G401.6 (cell line): Measurements from ENCODE around the gene TENM4.
"Not testable (repeated sequence)": the region's sequence is repeated elsewhere in the genome, so short reads cannot be mapped to it uniquely, and the experiment has no call there.

Experiments used
- FAIRE-seq: peaks from 2 replicates; lab custom pipeline; 2012; peaks lifted over from hg19 to GRCh38; lab: Jason Lieb, UNC

Gene TENM4

DNA sequence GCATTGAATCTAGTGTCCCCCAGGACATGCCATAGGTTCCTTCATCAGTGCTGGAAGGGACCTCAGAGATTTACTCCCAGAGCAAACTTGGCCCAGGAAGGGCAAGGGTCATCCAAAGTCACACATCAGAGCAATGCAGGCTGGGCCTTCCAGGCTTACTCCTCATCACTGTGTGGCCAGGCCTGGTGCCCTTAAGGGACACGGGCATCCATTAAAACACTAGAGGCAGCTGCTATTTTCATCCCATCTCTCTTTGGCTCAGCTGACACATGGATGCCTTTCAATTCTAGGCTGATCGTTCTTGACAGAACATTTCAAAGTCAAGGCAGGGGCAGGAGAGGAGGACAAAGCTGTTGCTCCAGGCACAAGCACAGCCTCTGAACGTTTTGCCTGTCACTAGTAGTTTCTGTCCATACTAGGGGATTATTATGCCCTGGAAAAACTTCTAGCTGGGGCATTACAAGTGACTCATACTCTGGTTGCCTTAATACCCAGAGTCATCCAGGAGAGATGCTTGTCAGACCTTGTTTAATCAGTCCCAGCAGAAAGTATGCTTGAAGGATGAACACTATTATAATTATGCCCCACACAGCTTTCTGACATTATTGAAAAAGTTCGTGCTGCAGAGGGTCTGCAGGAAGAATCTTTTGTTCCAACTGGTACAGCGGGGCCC lies 240.3 kb downstream of the TENM4 start:
- no peak for FAIRE-seq

DNA sequence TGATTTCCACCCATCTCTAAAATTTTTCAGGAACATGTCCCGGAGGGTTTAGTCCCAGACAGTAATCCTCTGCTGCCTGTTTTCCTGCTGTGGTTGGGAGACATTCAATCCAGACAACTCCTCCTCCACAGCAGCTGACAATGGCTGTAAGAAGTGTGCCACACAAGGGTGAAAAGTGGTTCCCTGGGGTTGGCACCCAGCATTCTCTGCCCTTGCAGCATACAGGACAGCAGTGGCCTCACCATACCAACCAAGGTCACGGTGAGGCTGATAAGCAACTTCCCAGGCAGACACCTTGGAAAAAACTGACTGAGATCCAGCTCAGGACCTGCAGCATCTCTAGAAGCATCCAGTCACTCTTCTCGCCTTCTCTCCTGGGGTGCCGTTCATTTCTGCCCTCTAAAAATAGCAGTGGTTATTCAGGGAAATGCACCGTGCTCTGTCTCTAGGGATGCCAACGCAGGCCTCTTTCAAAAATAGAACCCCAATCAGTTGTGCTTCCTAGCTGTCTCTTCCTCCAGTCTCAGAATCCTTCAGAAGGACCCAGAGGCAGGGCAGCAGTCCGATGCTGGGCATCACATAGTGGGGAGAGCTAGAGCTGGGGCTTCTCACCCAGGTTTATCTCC lies 241.0 kb downstream of the TENM4 start:
- no peak for FAIRE-seq

DNA sequence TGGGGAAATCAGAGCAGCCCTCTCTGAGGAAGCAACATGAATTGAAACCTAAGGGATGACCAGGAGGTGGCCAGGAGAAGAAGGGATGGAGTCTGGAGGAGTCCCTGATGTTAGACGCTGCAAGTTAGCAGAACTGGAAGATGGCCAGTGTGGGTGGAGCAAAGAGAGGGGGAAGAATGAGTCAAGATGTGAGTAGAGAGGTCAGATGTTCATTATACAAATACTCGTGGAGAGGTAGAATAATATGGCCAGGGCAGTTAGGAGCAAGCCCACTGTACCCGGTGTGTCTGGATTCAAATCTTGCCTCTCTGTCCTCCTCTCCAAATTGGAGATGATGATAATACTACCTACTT lies 242.0 kb downstream of the TENM4 start:
- no peak for FAIRE-seq

DNA sequence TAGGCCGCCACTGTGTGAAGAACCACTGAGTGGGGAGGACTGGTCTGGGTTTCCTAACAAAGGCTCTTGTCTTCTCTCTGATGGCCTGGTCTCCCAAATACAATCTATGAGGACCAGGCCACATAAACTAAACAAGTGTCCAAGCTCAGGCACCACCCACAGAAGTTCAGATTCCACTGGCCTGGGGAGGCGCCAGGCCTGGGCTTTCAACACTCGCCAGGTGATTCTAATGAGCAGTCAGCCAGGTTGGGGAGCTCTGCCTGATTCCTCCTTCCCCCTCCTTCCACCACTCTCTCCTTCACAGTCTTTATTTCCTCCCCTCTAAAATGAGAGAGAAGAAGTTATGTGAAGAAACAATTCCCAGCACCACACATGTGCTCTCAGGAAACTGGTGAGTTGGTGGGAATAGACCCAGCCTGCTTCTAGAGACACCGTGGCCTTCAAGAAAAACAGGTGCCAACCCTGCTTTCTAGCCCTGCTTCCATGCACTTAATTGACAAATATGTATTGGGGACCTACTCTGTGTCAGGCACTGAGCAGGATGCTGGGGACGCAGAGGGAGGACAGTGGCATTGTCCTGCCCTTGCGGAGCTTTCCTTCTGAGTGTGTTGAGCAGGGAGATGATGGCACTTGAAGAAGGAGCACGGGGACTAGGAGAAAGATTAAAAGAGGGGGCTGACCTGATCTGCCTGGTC lies 242.5 kb downstream of the TENM4 start:
- no peak for FAIRE-seq

DNA sequence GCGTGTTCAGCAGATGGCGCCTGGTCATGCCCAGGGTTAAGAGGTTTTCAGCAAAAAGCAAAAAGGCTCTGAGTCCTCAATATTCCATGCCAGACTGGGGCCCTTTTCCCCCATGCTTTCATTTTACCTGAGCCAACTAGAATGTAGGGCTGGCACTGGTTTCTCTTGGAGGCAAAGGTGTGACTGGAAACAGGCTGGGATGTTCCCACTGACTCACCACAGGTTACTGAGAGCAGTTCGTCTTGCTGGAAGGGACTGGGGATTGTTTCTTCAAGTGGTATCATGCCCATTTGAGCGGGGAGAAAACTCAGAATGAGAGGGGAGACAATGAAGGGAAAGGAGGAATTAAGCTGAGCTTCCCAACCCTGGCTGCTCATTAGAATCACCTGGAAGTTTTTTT lies 243.9 kb downstream of the TENM4 start:
- no peak for FAIRE-seq

DNA sequence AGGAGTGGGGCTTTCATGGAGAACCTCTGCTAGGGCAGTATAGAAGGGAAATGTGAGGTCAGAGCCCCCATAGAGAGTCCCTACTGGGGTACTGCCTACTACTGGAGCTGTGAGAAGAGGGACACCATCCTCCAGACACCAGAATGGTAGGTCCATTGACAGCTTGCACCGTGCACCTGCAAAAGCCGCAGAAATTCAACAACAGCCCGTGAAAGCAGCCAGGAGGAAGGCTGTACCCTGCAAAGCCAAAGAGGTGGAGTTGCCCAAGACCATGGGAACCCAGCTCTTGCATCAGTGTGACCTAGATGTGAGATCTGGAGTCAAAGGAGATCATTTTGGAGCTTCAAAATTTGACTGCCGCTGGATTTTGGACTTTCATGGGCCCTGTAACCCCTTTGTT lies 245.6 kb downstream of the TENM4 start:
- FAIRE-seq, result no peak

DNA sequence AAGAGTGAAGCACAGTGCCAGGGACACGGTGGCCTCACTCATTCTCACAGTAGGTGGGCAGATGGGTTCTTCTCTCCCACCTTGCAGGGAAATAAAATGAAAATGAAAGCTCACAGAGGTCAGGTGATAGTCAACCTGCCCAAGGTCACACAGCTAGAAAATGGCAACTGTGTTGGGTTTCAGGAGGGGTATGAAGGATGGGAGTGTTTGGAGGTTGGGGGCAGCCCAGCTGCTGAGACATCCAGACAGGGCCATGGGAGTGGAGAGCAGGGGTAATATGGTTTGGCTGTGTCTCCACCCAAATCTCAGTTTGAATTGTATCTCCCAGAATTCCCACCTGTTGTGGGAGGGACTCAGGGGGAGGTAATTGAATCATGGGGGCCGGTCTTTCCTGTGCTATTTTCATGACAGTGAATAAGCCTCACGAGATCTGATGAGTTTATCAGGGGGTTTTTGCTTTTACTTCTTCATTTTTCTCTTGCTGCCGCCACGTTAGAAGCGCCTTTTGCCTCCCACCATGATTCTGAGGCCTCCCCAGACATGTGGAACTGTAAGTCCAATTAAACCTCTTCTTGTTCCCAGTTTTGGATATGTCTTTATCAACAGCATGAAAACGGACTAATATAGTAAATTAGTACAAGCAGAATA lies 247.0 kb downstream of the TENM4 start:
- FAIRE-seq, result no peak

DNA sequence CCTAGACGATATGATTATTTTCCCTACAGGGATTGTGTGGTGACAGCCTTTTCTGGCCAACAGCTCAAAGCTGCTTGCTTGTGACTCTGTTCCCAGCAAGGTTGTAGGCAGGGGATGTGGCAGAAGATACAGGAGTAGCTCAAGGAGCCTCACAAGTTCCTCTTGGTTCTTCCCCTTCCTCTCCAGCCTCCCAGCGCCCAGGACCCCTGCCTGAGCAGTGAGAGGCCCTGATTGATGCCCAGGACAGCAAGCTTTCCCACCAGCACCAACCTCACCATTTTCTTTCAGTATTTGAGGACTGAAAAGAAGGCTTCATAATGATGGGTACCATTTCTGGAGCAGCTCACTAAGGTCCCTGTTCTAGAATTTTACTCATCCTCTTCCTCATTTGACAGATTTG lies 248.0 kb downstream of the TENM4 start:
- no peak for FAIRE-seq

DNA sequence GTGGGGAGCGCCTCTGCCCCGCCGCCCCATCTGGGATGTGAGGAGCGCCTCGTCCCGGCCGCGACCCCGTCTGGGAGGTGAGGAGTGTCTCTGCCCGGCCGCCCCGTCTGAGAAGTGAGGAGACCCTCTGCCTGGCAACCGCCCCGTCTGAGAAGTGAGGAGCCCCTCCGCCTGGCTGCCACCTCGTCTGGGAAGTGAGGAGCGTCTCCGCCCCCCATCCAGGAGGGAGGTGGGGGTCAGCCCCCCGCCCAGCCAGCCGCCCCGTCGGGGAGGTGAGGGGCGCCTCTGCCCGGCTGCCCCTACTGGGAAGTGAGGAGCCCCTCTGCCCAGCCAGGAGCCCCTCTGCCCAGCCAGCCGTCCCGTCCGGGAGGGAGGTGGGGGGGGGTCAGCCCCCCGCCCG lies 249.1 kb downstream of the TENM4 start:
- FAIRE-seq, result not testable (repeated sequence)

DNA sequence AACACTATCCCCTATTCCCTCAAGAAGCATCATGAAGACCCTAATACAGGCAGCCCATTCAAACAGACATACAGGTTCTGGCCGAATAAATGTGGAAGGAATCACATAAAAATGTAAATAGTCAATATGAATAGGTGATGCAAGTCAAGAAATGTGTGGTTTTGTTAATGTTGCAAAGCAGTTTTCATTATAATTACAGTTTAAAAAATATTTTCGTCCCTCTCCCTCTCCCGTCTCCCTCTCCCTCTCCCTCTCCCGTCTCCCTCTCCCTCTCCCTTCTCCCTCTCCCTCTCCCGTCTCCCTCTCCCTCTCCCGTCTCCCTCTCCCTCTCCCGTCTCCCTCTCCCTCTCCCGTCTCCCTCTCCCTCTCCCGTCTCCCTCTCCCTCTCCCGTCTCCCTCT lies 250.3 kb downstream of the TENM4 start:
- not testable (repeated sequence) for FAIRE-seq

DNA sequence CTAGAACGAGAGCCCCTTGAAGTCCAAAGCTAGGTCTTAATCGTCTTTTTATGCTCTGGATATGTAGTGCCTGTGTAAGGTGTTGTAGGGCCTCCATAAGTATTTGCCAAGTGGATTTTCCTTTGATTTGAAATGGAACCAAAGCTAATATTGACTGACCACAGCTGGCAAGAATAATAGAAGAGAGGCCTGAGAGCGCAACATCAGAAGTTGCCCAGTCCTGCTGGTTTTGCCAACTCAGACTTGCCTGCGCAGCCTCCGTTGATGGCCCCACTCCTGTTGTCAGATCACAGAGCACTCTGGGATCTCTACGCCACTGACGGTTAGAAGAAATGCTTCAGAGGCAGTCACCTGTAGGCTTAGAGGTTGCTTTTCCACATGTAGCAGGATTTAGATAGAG lies 251.2 kb downstream of the TENM4 start:
- no peak for FAIRE-seq

DNA sequence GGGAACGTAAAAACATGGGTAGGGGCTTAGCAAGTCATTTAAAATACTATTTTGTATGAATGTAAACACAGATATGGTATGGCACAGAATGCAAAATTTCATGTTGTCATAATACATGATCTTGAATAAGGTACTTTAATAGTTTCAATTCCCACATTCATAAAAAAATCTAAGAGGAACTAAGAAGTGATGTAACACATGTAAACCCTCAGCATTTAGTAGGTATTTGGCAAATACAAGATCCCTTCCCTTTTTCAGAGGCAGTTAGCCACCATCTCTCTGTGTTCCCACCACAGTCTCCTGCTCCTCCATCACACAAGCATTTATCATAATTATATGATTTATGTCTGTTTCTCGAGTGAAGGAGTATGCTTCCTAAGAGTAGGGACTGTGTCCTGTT lies 251.8 kb downstream of the TENM4 start:
- no peak for FAIRE-seq

DNA sequence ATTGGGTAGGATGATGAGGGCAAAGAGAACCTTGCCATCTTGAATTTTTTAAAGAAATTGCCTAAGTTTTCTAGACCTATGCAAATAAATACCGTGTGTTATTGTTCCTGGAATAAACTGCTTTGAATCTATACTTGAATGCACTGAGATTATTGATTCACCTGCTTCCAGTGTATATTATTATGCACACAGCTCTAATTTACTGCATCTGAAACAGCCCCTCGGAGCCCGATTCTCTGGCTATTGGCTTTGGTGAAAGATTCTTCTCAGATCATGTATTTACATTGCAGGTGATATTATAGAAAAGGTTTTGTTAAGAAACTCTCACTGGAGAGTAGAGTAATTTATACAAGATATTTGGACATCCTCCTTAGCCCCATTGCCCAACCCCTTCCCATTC lies 254.2 kb downstream of the TENM4 start:
- no peak for FAIRE-seq

DNA sequence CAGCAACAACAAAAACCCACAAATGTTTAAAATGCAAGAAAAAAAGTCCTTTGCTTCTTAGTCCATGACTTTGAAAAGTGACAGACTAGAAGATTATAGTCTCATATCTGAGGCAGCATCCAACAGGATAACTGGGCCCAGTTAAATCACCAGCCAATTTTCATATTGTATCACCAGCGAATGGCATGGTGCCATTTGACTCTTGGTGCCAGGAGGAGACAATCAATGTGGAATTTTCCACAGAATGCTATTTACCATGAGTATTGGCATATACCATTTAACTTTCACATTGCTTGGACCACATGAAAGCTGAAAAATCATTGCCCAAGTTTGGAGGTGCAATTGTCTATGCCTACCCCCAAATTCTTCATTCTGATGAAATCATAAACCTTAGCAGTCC lies 255.5 kb downstream of the TENM4 start:
- FAIRE-seq, result no peak

DNA sequence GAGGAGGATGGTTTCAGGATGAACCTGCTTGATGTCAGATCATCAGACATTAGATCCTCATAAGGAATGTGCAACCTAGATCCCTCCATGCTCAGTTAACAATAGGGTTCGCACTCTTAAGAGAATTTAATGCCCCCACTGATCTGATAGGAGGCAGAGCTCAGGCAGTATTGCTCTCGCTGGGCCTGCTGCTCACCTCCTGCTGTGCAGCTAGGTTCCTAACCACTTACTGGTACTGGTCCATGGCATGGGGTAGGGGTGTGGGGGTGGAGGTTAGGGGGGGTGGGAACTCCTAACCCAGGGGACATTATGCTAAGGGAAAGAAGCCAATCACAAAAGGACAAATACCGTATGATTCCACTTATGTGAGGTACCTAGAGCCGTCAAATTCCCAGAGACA lies 256.5 kb downstream of the TENM4 start:
- no peak for FAIRE-seq

DNA sequence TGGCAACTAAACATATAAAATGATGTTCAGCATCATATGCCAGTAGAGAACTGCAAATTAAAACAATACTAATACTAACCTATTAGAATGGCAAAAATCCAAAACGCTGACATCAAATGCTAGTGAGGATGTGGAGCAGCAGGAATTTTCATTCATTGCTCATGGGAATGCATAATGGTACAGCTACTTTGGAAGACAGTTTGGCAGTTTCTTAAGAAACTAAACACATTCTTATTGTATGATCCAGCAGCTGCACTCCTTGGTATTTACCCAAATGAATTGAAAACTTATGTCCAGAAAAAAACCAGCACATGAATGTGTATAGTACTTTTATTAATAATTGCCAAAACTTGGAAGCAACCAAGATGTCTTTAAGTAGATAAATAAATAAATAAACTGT lies 258.0 kb downstream of the TENM4 start:
- FAIRE-seq, result no peak

DNA sequence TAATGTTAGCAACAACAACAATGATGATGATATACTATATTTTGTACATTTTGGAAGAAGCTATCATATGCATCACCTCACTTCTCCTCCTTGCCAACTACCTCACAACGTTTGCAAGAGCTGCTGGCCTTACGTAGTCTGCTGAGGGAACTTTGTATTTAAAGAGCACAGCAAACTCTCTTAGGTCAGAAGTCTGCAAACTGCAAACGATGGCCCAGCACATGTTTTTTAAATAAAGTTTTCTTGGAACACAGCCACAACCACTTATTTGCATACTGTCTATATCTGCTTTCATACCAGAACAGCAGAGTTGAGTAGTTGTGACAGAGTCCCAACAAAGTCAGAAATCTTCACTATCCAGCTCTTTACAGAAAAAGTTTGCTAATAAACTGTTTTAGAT lies 261.7 kb downstream of the TENM4 start:
- FAIRE-seq, result no peak

DNA sequence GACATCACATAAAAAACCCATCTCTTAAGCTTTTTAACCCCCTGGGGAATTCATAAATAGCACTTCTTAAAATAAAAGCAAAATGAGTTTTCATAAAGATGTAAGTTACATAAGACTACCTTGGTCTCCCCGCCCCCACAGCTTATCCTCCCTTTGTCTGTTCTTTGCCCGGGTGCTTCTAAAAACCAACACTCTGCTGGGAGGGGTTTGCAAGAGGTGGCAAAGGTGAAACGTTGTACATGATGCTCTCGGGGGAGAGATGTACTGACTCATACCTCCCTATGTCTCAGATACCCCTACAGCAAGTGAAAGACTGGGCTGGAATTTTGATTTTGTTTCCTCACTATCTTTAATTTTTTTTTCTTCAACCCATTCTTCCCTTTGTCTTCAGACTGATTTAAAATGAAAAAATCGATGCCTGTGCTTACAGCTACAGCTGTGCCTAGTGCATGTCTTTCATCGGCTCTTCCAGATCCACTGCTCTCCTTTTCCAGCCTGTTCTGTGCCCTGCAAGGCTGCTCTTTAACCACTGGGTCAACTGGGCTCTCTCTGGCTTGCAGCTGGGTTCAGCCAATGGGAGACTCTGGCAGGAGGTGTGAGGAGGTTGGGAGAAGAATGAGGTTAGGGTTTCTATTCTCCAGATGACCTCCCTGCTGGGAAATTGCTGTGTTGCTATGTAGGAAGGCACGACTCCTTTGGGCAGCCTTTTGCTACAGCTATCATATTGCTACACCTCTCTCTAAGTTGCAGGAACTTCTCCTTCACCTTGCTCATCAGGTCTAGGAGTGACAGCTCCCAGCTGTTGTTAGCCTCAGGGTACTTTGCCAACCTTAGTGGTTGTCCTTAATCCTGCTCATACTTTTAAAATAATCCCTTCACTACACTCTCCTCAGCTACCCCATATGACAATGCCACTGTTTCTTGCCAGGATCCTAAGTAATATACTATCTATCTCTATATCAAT lies 266.5 kb downstream of the TENM4 start:
- no peak for FAIRE-seq

DNA sequence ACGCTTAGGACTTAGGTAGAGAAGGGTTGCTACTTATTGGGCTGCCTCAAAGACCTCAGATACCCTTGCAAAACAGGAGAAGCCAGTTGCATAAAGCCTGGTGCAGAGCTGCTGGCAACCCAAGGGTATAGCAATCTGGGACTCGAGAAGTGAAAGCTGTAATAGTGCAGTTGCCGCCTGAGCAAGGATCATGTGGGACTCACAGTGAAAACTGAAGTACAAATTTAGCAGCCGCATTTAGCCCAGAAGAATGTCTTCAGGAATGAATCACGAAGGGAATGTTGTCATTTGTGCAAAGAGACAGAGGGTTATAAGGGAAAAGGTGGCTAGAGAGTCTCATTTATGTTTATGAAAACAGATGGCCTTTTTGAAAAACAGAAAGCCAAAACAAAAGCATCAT lies 267.2 kb downstream of the TENM4 start:
- no peak for FAIRE-seq

DNA sequence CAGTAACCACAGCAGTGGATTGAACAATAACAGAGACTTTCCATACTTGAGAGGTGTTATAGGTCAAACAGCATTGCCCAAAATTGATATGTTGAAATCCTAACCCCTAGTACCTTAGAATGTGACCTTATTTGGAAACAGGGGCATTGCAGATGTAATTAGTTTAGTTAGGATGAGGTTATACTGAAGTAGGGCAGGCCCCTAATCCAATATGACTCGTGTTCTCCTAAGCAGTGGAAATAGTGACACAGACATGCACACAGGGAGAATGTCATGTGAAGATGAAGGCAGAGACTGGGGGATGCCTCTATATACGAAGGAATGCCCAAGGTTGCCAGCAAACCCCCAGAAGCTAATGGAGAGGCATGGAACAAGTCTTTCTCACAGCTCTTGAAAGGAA lies 270.5 kb downstream of the TENM4 start:
- no peak for FAIRE-seq

DNA sequence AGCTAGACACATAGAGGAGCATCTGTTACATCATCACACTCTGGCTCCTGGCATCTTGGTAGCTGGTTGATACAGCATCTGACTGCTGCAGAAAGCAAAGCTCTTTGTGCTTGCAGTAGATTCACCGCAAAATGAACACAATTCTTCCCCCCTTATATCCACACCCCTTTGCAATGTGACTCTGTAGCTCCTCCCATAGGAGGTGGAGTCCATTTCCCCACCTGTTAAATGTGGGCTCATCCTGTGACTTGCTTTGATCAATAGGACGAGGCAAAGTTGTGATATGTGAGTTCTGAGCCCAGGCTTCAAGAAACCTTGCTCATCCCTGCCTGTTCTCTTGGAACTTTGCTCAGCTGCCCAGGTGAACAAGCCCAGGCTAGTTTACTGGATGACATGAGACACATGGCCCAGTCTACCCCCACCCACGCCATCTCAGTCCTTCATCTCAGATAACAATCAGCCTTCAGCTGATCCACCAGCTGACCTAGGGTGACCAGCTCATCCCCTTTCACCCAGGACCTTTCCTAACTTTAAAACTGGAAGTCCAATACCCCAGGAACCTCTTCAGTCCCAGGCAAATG lies 272.2 kb downstream of the TENM4 start:
- no peak for FAIRE-seq
